HG03442 (cell line): ENCODE results near the gene BOLL.
A peak's percentile ranks its signal among the peaks of the same experiment; 100 is the strongest.
"Not testable (repeated sequence)": the region's sequence is repeated elsewhere in the genome, so short reads cannot be mapped to it uniquely, and the experiment has no call there.

Experiments
- ATAC-seq: cut with Tn5 transposase; IDR thresholded peaks from one replicate; pipeline ENCODE4 v1.9.1; 2021; ENCODE audit warnings: mild to moderate bottlenecking, moderate library complexity; ENCODE audit not compliant: unreplicated experiment

The BOLL gene

GRCh38 chr2:197799068-197799467 lies 13.9 kb upstream of the BOLL start:
- no peak for ATAC-seq

GRCh38 chr2:197798187-197798586 lies 13.1 kb upstream of the BOLL start:
- no peak for ATAC-seq

- no peak for ATAC-seq
These were observed 10.2 kb upstream of the BOLL start for GRCh38 chr2:197795277-197795676.

GRCh38 chr2:197793456-197793855 lies 8.3 kb upstream of the BOLL start:
- no peak for ATAC-seq

GRCh38 chr2:197786010-197786877 lies 1.1 kb upstream of the BOLL start:
- ATAC-seq = peak; percentile 52

GRCh38 chr2:197782126-197782525 lies 3.0 kb downstream of the BOLL start:
- ATAC-seq = no peak

- ATAC-seq = no peak
These were observed 5.9 kb downstream of the BOLL start for GRCh38 chr2:197779261-197779660.

- ATAC-seq = no peak
These were observed 7.2 kb downstream of the BOLL start for GRCh38 chr2:197777823-197778407.

- ATAC-seq = no peak
These were observed 24.8 kb downstream of the BOLL start for GRCh38 chr2:197760293-197760657.

GRCh38 chr2:197759625-197760292 lies 25.4 kb downstream of the BOLL start:
- no peak for ATAC-seq

GRCh38 chr2:197759013-197759412 lies 26.1 kb downstream of the BOLL start:
- no peak for ATAC-seq

GRCh38 chr2:197740200-197740599 lies 44.9 kb downstream of the BOLL start:
- no peak for ATAC-seq

- ATAC-seq = not testable (repeated sequence)
These were observed 56.3 kb downstream of the BOLL start for GRCh38 chr2:197728555-197729544.

GRCh38 chr2:197727011-197727410 lies 58.1 kb downstream of the BOLL start:
- ATAC-seq = no peak

GRCh38 chr2:197717863-197718262 lies 67.3 kb downstream of the BOLL start:
- ATAC-seq = no peak

- ATAC-seq = no peak
These were observed 71.8 kb downstream of the BOLL start for GRCh38 chr2:197713271-197713670.

GRCh38 chr2:197711578-197711977 lies 73.5 kb downstream of the BOLL start:
- ATAC-seq = no peak

GRCh38 chr2:197710424-197711042 lies 74.6 kb downstream of the BOLL start:
- ATAC-seq = peak; percentile 87

- ATAC-seq = not testable (repeated sequence)
These were observed 76.0 kb downstream of the BOLL start for GRCh38 chr2:197709140-197709539.

- ATAC-seq = no peak
These were observed 76.8 kb downstream of the BOLL start for GRCh38 chr2:197708331-197708730.
